ENCODE measurements around the gene ZC3H11A. TPM values are rescaled to one million over a fixed set of nuclear protein-coding genes. Genes with fewer than 3 reads are reported as not detected.

The ZC3H11A gene
- total RNA-seq, 1 experiment from 2014 or later, result 82.6 TPM

DNA sequence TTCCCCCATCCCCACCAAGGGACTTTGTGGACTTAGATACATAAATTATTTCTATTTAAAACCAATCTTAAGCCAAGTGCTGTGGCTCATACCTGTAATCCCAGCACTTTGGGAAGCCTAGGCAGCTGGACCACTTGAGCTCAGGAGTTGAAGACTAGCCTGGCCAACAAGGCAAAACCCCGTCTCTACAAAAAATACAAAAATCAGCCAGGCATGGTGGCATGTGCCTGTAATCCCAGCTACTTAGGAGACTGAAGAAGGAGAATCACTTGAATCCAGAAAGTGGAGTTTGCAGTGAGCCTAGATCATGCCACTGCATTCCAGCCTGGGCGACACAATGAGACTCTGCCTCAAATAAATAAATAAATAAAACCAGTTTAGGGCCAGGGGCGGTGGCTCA lies 34.9 kb upstream of the ZC3H11A start:
- ChIA-PET POLR2A (no interaction called here), CTCF (no interaction called here), RAD21 (ENCODE audit: low non-redundant PET in 1 of 2, low total read pairs in 2 of 2, uncharacterized antibody in 2 of 2, unreplicated experiment in 2 of 2) (no interaction called here)
- H3K4me3 ChIP-seq (replicated peaks in 1 of 2; ENCODE audit: low read depth in 1 of 2, low read length in 2 of 2), result no peak overlapping the region
- H3K9me2 ChIP-seq (ENCODE audit: insufficient read depth), result no peaks in the 10 kb centered on the region
- TF ChIP-seq, protein P1, sequence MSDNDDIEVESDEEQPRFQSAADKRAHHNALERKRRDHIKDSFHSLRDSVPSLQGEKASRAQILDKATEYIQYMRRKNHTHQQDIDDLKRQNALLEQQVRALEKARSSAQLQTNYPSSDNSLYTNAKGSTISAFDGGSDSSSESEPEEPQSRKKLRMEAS (IDR thresholded peaks at IDR 0.05), result no peak
- TF ChIP-seq ZNF274 (IDR thresholded peaks at IDR 0.05; ENCODE audit: low read depth, low read length) (no peak), ZFX (IDR thresholded peaks at IDR 0.05) (no peak), CTCF (IDR thresholded peaks at IDR 0.05 in 2 of 3, conservative IDR thresholded peaks at IDR 0.05 in 1 of 3; ENCODE audit: borderline replicate concordance in 1 of 3, insufficient read depth in 1 of 3, low read depth in 2 of 3, low read length in 2 of 3) (no peak), ZBTB33 (IDR thresholded peaks at IDR 0.05; ENCODE audit: extremely low read depth, insufficient replicate concordance, low read length) (no peak), RAD21 (IDR thresholded peaks at IDR 0.05; ENCODE audit: low read depth) (no peak), POLR2AphosphoS5 (IDR thresholded peaks at IDR 0.05; ENCODE audit: low read depth, low read length) (no peak), CEBPB (IDR thresholded peaks at IDR 0.05; ENCODE audit: low read depth) (no peak), JUND (IDR thresholded peaks at IDR 0.05) (no peak), FOSL1 (IDR thresholded peaks at IDR 0.05; ENCODE audit: low read depth) (no peak), SRF (IDR thresholded peaks at IDR 0.05; ENCODE audit: low read depth) (no peak), TCF7L2 (IDR thresholded peaks at IDR 0.05; ENCODE audit: borderline replicate concordance, extremely low read depth, insufficient read depth, insufficient read length) (no peak), YY1 (IDR thresholded peaks at IDR 0.05; ENCODE audit: extremely low read depth, insufficient replicate concordance, low read depth, low read length) (no peak), EZH2phosphoT487 (IDR thresholded peaks at IDR 0.05; ENCODE audit: borderline replicate concordance) (no peak), SIN3A (IDR thresholded peaks at IDR 0.05; ENCODE audit: low read depth) (no peak), EZH2 (IDR thresholded peaks at IDR 0.05) (no peak), ELF1 (IDR thresholded peaks at IDR 0.05; ENCODE audit: borderline replicate concordance, low read depth) (no peak)
- TF ChIP-seq, protein P2, sequence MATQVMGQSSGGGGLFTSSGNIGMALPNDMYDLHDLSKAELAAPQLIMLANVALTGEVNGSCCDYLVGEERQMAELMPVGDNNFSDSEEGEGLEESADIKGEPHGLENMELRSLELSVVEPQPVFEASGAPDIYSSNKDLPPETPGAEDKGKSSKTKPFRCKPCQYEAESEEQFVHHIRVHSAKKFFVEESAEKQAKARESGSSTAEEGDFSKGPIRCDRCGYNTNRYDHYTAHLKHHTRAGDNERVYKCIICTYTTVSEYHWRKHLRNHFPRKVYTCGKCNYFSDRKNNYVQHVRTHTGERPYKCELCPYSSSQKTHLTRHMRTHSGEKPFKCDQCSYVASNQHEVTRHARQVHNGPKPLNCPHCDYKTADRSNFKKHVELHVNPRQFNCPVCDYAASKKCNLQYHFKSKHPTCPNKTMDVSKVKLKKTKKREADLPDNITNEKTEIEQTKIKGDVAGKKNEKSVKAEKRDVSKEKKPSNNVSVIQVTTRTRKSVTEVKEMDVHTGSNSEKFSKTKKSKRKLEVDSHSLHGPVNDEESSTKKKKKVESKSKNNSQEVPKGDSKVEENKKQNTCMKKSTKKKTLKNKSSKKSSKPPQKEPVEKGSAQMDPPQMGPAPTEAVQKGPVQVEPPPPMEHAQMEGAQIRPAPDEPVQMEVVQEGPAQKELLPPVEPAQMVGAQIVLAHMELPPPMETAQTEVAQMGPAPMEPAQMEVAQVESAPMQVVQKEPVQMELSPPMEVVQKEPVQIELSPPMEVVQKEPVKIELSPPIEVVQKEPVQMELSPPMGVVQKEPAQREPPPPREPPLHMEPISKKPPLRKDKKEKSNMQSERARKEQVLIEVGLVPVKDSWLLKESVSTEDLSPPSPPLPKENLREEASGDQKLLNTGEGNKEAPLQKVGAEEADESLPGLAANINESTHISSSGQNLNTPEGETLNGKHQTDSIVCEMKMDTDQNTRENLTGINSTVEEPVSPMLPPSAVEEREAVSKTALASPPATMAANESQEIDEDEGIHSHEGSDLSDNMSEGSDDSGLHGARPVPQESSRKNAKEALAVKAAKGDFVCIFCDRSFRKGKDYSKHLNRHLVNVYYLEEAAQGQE (IDR thresholded peaks at IDR 0.05; ENCODE audit: low read depth), result no peak
- H3K27ac ChIP-seq (ENCODE audit: low read depth, low read length), result no peak overlapping the region
- no TSS peak for BruUV-seq (replicated peaks)
- DNase-seq (ENCODE audit: low read depth, low spot score), result no peak
- peaks cover 15 to 17% of the 10 kb centered on the region in 2 experiments for H3K4me1 ChIP-seq (ENCODE audit: control insufficient read depth in 1 of 2, insufficient read depth in 2 of 2, low read length in 2 of 2)
- no peak overlapping the region for H2AFZ ChIP-seq (ENCODE audit: low read depth, low read length, poor library complexity, severe bottlenecking)
- H3K27me3 ChIP-seq (ENCODE audit: insufficient read depth, low read length), result no peaks in the 10 kb centered on the region
- H3K4me2 ChIP-seq (ENCODE audit: low read length), result no peak overlapping the region
- H3K79me2 ChIP-seq (ENCODE audit: insufficient read depth, low read length), result no peaks in the 10 kb centered on the region
- no peaks in the 10 kb centered on the region for H3K9me3 ChIP-seq (ENCODE audit: control insufficient read depth in 1 of 2, insufficient read depth in 1 of 2, low read depth in 1 of 2, low read length in 2 of 2)
- intact Hi-C loops (cut with micrococcal nuclease), result no loop called here
- H4K20me1 ChIP-seq (ENCODE audit: insufficient read depth), result no peaks in the 10 kb centered on the region
- no peak overlapping the region for H3K9ac ChIP-seq (ENCODE audit: low read length)
- ATAC-seq, result no peak
- no peaks in the 10 kb centered on the region for H3K36me3 ChIP-seq (ENCODE audit: control insufficient read depth in 1 of 2, insufficient read depth in 2 of 2, low read length in 2 of 2)
